WI38 (cell line): Measurements from ENCODE around the gene SPATA4.

Experiments
- H3K4me3 ChIP-seq: 2 replicates; pipeline ENCODE4 v1.5.1; 2011; ENCODE audit warnings: low read depth, mild to moderate bottlenecking, control low read depth, low read length
- CTCF ChIP-seq: IDR thresholded peaks from 2 replicates; pipeline ENCODE4 v1.5.1; 2012; ENCODE audit warnings: low read depth, mild to moderate bottlenecking, control low read depth, low read length

The SPATA4 gene

GRCh38 chr4:176189891-176190795 lies 5.2 kb downstream of the SPATA4 start:
- TF ChIP-seq CTCF, result no peak
- H3K4me3 ChIP-seq, result no peak overlapping the region

GRCh38 chr4:176188654-176189053 lies 6.7 kb downstream of the SPATA4 start:
- no peak for TF ChIP-seq CTCF
- no peak overlapping the region for H3K4me3 ChIP-seq

- H3K4me3 ChIP-seq, result no peak overlapping the region
- no peak for TF ChIP-seq CTCF
These were observed 7.8 kb downstream of the SPATA4 start for GRCh38 chr4:176187624-176188023.

GRCh38 chr4:176186671-176187395 lies 8.6 kb downstream of the SPATA4 start:
- no peak overlapping the region for H3K4me3 ChIP-seq
- TF ChIP-seq CTCF, result no peak

- TF ChIP-seq CTCF, result no peak
- no peak overlapping the region for H3K4me3 ChIP-seq
These were observed 9.3 kb downstream of the SPATA4 start for GRCh38 chr4:176186067-176186466.

- H3K4me3 ChIP-seq, result no peak overlapping the region
- no peak for TF ChIP-seq CTCF
These were observed 10.3 kb downstream of the SPATA4 start for GRCh38 chr4:176185051-176185450.

GRCh38 chr4:176163041-176163440 lies 32.3 kb downstream of the SPATA4 start:
- no peak for TF ChIP-seq CTCF

More at GRCh38 chr4:176163041-176163440, 32.3 kb downstream of the SPATA4 start:
- no peak overlapping the region for H3K4me3 ChIP-seq
